Panc1 (cell line): ENCODE data around the gene EIF4G3. TPM values are rescaled to one million over a fixed set of nuclear protein-coding genes. Genes with fewer than 3 reads are reported as not detected.
"Not testable (repeated sequence)": the region's sequence is repeated elsewhere in the genome, so short reads cannot be mapped to it uniquely, and the experiment has no call there.

Experiments used
- ATAC-seq: fragments of 200-7000 bp; cut with Tn5 transposase; 2 replicates; pipeline ENCODE4 v1.9.1; 2020; ENCODE audit warnings: mild to moderate bottlenecking, moderate library complexity
- BruUV-seq: library from RNA; stranded (reverse); fragments of 400-500 nt; replicated peaks from 2 replicates; lab custom pipeline; 2021; lab: Mats Ljungman, UMichigan
- CTCF ChIA-PET: fragments of 300-600 bp; sonication (Branson Sonifier 250); formaldehyde crosslinking; loops from one replicate; lab custom pipeline; 2022; ENCODE audit warnings: antibody characterized with exemption; lab: Charles Lee
- POLR2A ChIA-PET: fragments of 300-600 bp; sonication (Branson Sonifier 250); formaldehyde crosslinking; loops from one replicate; lab custom pipeline; 2022; ENCODE audit warnings: antibody characterized with exemption; lab: Charles Lee
- DNase-seq: peaks from one replicate; pipeline ENCODE4 v3.0.0-alpha.2; 2010; ENCODE audit warnings: low read depth, low spot score
- H3K27ac ChIP-seq: 2 replicates; pipeline ENCODE4 v1.5.1; 2011; ENCODE audit warnings: mild to moderate bottlenecking, low read length, inconsistent platforms
- H3K27me3 ChIP-seq: fragments of 200-500 bp; sonication (Bioruptor generic); 2 replicates; pipeline ENCODE4 v1.6.0; 2014; ENCODE audit warnings: low read length, inconsistent platforms; ENCODE audit not compliant: control insufficient read depth, insufficient read depth
- H3K36me3 ChIP-seq: fragments of 200-500 bp; sonication (Bioruptor generic); 2 replicates; pipeline ENCODE4 v1.5.1; 2014; ENCODE audit warnings: inconsistent platforms, mild to moderate bottlenecking, low read length, moderate library complexity; ENCODE audit not compliant: control insufficient read depth, insufficient read depth
- H3K4me1 ChIP-seq: 2 replicates; pipeline ENCODE4 v1.5.1; 2011; ENCODE audit warnings: inconsistent platforms, mild to moderate bottlenecking, low read length, moderate library complexity; ENCODE audit not compliant: control insufficient read depth, insufficient read depth
- H3K4me3 ChIP-seq, 2 experiments: 2 replicates each; pipeline ENCODE4 v1.5.1; 2011 to 2012; ENCODE audit warnings: low read depth in 2 of 2, low read length in 2 of 2, mild to moderate bottlenecking in 2 of 2, inconsistent platforms in 1 of 2, moderate library complexity in 1 of 2
- H3K9me3 ChIP-seq: fragments of 200-500 bp; sonication (Bioruptor generic); 2 replicates; pipeline ENCODE4 v1.5.1; 2014; ENCODE audit warnings: low read depth, mild to moderate bottlenecking, inconsistent platforms, low read length, moderate library complexity; ENCODE audit not compliant: control insufficient read depth, insufficient read depth
- POLR2AphosphoS5 ChIP-seq: IDR thresholded peaks from 2 replicates; pipeline ENCODE4 v1.6.1; 2012; ENCODE audit warnings: mild to moderate bottlenecking, low read depth, low read length, moderate library complexity
- SIN3A ChIP-seq: IDR thresholded peaks from 2 replicates; pipeline ENCODE4 v1.6.1; 2012; ENCODE audit warnings: low read depth, mild to moderate bottlenecking, low read length, moderate library complexity, borderline replicate concordance; ENCODE audit not compliant: insufficient read depth
- TCF7L2 ChIP-seq: IDR thresholded peaks from 2 replicates; pipeline ENCODE4 v1.6.1; 2011; ENCODE audit warnings: mild to moderate bottlenecking, low read depth, low read length, inconsistent platforms
- in situ Hi-C: cut with HindIII; loops from 2 replicates; pipeline ENCODE4 v1.10.0; 2016; ENCODE audit warnings: low sequenced_read_pairs, low pct_unique_long_range_greater_than_20kb
- intact Hi-C: fragments of 100-400 bp; cut with micrococcal nuclease; formaldehyde crosslinking; loops from one replicate; pipeline ENCODE4 v1.10.0; 2022; ENCODE audit not compliant: unreplicated experiment
- total RNA-seq: library from RNA; stranded (reverse); gene quantifications from one replicate; pipeline ENCODE4 v1.2.1, GENCODE V29; 2021; ENCODE audit not compliant: unreplicated experiment
- TF ChIP-seq, protein P1 (sequence below), 2 experiments: IDR thresholded peaks; 2 replicates each; pipeline ENCODE4 v1.6.1; 2011 to 2012; ENCODE audit warnings: low read depth in 2 of 2, control low read depth in 1 of 2, low read length in 1 of 2, mild to moderate bottlenecking in 1 of 2, moderate library complexity in 1 of 2; ENCODE audit not compliant: insufficient read depth in 1 of 2
- TF ChIP-seq, protein P2 (sequence below): fragments of 450-650 bp; IDR thresholded peaks from 2 replicates; pipeline ENCODE4 v1.5.1; 2017; ENCODE audit warnings: mild to moderate bottlenecking

The EIF4G3 gene
- total RNA-seq, 1 experiment from 2014 or later: 78.6 TPM

DNA sequence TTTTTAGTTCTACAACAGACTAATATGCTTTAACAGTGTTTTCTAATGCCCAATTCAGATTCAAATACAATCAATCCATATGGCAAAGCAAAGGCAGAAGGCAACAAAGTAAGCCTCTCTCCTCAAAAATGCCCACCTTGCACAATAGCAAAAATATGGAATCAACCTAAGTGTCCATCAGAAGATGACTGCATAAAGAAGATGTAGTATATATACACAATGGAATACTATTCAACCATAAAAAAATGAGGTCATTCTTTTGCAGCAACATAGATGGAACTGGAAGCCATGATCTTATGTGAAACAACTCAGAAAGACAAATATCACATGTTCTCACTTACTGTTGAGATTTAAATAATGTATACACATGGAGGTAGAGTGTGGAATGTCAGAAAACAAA lies 80.7 kb downstream of the EIF4G3 start:
- intact Hi-C loops (no loop called here), in situ Hi-C loops (no loop called here)
- H3K27ac ChIP-seq: no peak overlapping the region
- ChIA-PET POLR2A (no interaction called here), CTCF (no interaction called here)
- DNase-seq (no peak), ATAC-seq (no peak)
- H3K27me3 ChIP-seq: no peaks in the 10 kb centered on the region
- no TSS peak for BruUV-seq
- H3K4me3 ChIP-seq: no peak overlapping the region
- peaks cover 1% of the 10 kb centered on the region; the same call in 1 of the 2 replicates for H3K4me1 ChIP-seq
- no peaks in the 10 kb centered on the region for H3K36me3 ChIP-seq
- TF ChIP-seq POLR2AphosphoS5 (no peak), SIN3A (no peak), TCF7L2 (no peak)
- TF ChIP-seq, protein P1, sequence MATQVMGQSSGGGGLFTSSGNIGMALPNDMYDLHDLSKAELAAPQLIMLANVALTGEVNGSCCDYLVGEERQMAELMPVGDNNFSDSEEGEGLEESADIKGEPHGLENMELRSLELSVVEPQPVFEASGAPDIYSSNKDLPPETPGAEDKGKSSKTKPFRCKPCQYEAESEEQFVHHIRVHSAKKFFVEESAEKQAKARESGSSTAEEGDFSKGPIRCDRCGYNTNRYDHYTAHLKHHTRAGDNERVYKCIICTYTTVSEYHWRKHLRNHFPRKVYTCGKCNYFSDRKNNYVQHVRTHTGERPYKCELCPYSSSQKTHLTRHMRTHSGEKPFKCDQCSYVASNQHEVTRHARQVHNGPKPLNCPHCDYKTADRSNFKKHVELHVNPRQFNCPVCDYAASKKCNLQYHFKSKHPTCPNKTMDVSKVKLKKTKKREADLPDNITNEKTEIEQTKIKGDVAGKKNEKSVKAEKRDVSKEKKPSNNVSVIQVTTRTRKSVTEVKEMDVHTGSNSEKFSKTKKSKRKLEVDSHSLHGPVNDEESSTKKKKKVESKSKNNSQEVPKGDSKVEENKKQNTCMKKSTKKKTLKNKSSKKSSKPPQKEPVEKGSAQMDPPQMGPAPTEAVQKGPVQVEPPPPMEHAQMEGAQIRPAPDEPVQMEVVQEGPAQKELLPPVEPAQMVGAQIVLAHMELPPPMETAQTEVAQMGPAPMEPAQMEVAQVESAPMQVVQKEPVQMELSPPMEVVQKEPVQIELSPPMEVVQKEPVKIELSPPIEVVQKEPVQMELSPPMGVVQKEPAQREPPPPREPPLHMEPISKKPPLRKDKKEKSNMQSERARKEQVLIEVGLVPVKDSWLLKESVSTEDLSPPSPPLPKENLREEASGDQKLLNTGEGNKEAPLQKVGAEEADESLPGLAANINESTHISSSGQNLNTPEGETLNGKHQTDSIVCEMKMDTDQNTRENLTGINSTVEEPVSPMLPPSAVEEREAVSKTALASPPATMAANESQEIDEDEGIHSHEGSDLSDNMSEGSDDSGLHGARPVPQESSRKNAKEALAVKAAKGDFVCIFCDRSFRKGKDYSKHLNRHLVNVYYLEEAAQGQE (IDR thresholded peaks at IDR 0.05; ENCODE audit: insufficient read depth in 1 of 2, low read depth in 2 of 2, low read length in 1 of 2): no peak
- TF ChIP-seq, protein P2, sequence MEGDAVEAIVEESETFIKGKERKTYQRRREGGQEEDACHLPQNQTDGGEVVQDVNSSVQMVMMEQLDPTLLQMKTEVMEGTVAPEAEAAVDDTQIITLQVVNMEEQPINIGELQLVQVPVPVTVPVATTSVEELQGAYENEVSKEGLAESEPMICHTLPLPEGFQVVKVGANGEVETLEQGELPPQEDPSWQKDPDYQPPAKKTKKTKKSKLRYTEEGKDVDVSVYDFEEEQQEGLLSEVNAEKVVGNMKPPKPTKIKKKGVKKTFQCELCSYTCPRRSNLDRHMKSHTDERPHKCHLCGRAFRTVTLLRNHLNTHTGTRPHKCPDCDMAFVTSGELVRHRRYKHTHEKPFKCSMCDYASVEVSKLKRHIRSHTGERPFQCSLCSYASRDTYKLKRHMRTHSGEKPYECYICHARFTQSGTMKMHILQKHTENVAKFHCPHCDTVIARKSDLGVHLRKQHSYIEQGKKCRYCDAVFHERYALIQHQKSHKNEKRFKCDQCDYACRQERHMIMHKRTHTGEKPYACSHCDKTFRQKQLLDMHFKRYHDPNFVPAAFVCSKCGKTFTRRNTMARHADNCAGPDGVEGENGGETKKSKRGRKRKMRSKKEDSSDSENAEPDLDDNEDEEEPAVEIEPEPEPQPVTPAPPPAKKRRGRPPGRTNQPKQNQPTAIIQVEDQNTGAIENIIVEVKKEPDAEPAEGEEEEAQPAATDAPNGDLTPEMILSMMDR: no peak
- no peaks in the 10 kb centered on the region for H3K9me3 ChIP-seq

DNA sequence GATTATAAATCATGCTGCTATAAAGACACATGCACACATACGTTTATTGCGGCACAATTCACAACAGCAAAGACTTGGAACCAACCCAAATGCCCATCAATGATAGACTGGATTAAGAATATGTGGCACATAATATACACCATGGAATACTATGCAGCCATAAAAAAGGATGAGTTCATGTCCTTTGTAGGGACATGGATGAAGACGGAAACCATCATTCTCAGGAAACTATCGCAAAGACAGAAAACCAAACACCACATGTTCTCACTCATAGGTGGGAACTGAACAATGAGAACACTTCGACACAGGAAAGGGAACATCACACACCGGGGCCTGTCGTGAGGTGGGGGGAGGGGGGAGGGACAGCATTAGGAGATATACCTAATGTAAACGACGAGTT lies 82.4 kb downstream of the EIF4G3 start:
- in situ Hi-C loops, CTCF ChIA-PET, intact Hi-C loops, H3K4me3 ChIP-seq, H3K36me3 ChIP-seq, ATAC-seq, H3K9me3 ChIP-seq, BruUV-seq, H3K27me3 ChIP-seq, POLR2A ChIA-PET, H3K27ac ChIP-seq, H3K4me1 ChIP-seq, DNase-seq: not testable (repeated sequence)

DNA sequence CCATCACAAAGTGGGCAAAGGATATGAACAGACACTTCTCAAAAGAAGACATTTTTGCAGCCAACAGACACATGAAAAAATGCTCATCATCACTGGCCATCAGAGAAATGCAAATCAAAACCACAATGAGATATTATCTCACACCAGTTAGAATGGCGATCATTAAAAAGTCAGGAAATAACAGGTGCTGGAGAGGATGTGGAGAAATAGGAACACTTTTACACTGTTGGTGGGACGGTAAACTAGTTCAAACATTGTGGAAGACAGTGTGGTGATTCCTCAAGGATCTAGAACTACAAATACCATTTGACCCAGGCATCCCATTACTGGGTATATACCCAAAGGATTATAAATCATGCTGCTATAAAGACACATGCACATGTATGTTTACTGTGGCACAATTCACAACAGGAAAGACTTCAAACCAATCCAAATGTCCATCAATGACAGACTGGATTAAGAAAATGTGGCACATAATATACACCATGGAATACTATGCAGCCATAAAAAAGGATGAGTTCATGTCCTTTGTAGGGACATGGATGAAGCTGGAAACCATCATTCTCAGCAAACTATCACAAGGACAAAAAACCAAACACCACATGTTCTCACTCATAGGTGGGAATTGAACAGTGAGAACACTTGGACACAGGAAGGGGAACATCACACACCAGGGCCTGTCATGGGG lies 83.3 kb downstream of the EIF4G3 start:
- POLR2A ChIA-PET, BruUV-seq, H3K9me3 ChIP-seq, in situ Hi-C loops, H3K27ac ChIP-seq, intact Hi-C loops, H3K36me3 ChIP-seq, CTCF ChIA-PET, DNase-seq, H3K27me3 ChIP-seq, ATAC-seq, H3K4me3 ChIP-seq, H3K4me1 ChIP-seq: not testable (repeated sequence)

DNA sequence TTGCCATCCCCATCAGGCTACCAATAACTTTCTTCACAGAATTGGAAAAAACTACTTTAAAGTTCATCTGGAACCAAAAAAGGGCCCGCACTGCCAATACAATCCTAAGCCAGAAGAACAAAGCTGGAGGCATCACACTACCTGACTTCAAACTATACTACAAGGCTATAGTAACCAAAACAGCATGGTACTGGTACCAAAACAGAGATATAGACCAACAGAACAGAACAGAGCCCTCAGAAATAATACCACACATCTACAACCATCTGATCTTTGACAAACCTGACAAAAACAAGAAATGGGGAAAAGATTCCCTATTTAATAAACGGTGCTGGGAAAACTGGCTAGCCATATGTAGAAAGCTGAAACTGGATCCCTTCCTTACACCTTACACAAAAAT lies 84.2 kb downstream of the EIF4G3 start:
- H3K27me3 ChIP-seq, H3K9me3 ChIP-seq, CTCF ChIA-PET, DNase-seq, H3K4me1 ChIP-seq, H3K4me3 ChIP-seq, intact Hi-C loops, BruUV-seq, POLR2A ChIA-PET, H3K27ac ChIP-seq, H3K36me3 ChIP-seq, ATAC-seq, in situ Hi-C loops: not testable (repeated sequence)

DNA sequence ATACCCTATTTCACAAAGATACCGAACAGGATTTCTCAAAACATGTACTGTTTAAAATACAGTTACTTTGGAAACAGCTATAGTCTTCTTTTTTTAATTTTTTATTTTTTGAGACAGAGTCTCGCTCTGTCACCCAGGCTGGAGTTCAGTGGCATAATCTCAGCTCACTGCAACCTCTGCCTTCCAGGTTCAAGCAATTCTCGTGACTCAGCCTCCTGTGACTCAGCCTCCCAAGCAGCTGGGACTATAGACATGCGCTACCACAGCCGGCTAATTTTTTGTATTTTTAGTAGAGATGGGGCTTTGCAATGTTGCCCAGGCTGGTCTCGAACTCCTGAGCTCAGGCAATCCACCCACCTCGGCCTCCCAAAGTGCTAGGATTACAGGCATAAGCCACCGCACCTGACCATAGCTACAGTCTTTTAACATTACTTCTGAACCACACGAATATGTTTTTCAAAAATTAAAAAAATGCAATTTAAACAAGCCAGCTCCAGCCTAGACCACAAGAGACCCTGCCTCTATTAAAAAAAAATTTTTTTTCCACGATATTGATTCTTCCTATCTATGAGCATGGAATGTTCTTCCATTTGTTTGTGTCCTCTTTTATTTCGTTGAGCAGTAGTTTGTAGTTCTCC lies 85.5 kb downstream of the EIF4G3 start:
- H3K4me1 ChIP-seq, H3K27me3 ChIP-seq, H3K36me3 ChIP-seq, H3K4me3 ChIP-seq, in situ Hi-C loops, intact Hi-C loops, CTCF ChIA-PET, BruUV-seq, H3K9me3 ChIP-seq: not testable (repeated sequence)
- DNase-seq (peak; percentile 54), ATAC-seq (peak; percentile 100)
- POLR2A ChIA-PET: interaction anchor here (0.6 to 0.9 kb wide), 2 partner anchors 11 to 429 kb away, joined by 4 to 6 read pairs; no protein-coding TSS in a partner anchor
- H3K27ac ChIP-seq: peak overlapping the region; percentile 64; the same call in 1 of the 2 replicates
